H1 (cell line): ENCODE results near the gene ARID5B. TPM values are rescaled to one million over a fixed set of nuclear protein-coding genes. Genes with fewer than 3 reads are reported as not detected.

Experiments
- CTCF ChIA-PET: fragments of 300-600 bp; sonication (Branson Sonifier 250); formaldehyde crosslinking; loops from one replicate; lab custom pipeline; 2021; ENCODE audit not compliant: partially characterized antibody; lab: Charles Lee
- POLR2A ChIA-PET: fragments of 300-600 bp; sonication (Branson Sonifier 250); formaldehyde crosslinking; loops from one replicate; lab custom pipeline; 2021; ENCODE audit warnings: inconsistent platforms; ENCODE audit not compliant: partially characterized antibody; lab: Charles Lee
- DNase-seq, 2 experiments: peaks; one replicate each; pipeline versions ENCODE4 v3.0.0 to v3.0.0-alpha.2; 2010 to 2022; ENCODE audit warnings: low spot score in 2 of 2, low read depth in 1 of 2, mixed read lengths in 1 of 2
- FAIRE-seq: peaks from 2 replicates; lab custom pipeline; 2011; peaks lifted over from hg19 to GRCh38; lab: Jason Lieb, UNC
- H2AFZ ChIP-seq: 2 replicates; pipeline ENCODE4 v1.8.1; 2012; ENCODE audit warnings: low read length, inconsistent platforms
- H2AK5ac ChIP-seq: 2 replicates; pipeline ENCODE4 v1.6.1; 2013; ENCODE audit warnings: low read depth, low read length
- H2BK120ac ChIP-seq: replicated peaks from 2 replicates; pipeline ENCODE3; 2013; ENCODE audit warnings: low read depth, low read length, inconsistent platforms
- H2BK12ac ChIP-seq: 2 replicates; pipeline ENCODE4 v1.6.1; 2013; ENCODE audit warnings: low read depth, low read length
- H2BK15ac ChIP-seq: 2 replicates; pipeline ENCODE4 v1.6.1; 2013; ENCODE audit warnings: low read length
- H2BK20ac ChIP-seq: 2 replicates; pipeline ENCODE4 v1.6.1; 2013; ENCODE audit warnings: low read length
- H2BK5ac ChIP-seq: 2 replicates; pipeline ENCODE4 v1.6.1; 2013; ENCODE audit warnings: low read depth, low read length
- H3K14ac ChIP-seq: 2 replicates; pipeline ENCODE4 v1.6.1; 2013; ENCODE audit warnings: inconsistent platforms; ENCODE audit not compliant: insufficient read length
- H3K18ac ChIP-seq: 2 replicates; pipeline ENCODE4 v1.6.1; 2013; ENCODE audit warnings: low read length; ENCODE audit errors: extremely low read depth
- H3K23ac ChIP-seq: 2 replicates; pipeline ENCODE4 v1.6.1; 2013; ENCODE audit warnings: inconsistent platforms; ENCODE audit not compliant: insufficient read length
- H3K23me2 ChIP-seq: 2 replicates; pipeline ENCODE4 v1.6.1; 2013; ENCODE audit warnings: low read depth, low read length
- H3K27ac ChIP-seq: 2 replicates; pipeline ENCODE4 v1.6.1; 2011; ENCODE audit warnings: low read depth, low read length, inconsistent platforms
- H3K27me3 ChIP-seq, 4 experiments: replicated peaks in 1 of 4; 1 replicate in 1 of 4; 2 replicates in 3 of 4; pipeline versions ENCODE4 v1.6.1 to v1.8.1; 2011 to 2013; ENCODE audit warnings: low read length in 3 of 4, mild to moderate bottlenecking in 3 of 4, inconsistent platforms in 2 of 4, mixed read lengths in 2 of 4, moderate library complexity in 1 of 4; ENCODE audit not compliant: control insufficient read depth in 3 of 4, insufficient read depth in 3 of 4; ENCODE audit errors: extremely low read depth in 1 of 4
- H3K36me3 ChIP-seq, 4 experiments: 2 replicates each; pipeline versions ENCODE4 v1.6.1 to v1.8.1; 2011 to 2013; ENCODE audit warnings: mild to moderate bottlenecking in 4 of 4, low read length in 3 of 4, moderate library complexity in 2 of 4, control low read depth in 1 of 4, inconsistent platforms in 1 of 4; ENCODE audit not compliant: insufficient read depth in 4 of 4, control insufficient read depth in 2 of 4
- H3K4ac ChIP-seq: replicated peaks from 2 replicates; pipeline ENCODE3; 2013; ENCODE audit warnings: low read length, low read depth, mixed read lengths, inconsistent platforms; ENCODE audit not compliant: insufficient read length
- H3K4me1 ChIP-seq, 4 experiments: replicated peaks in 1 of 4; 1 replicate in 1 of 4; 2 replicates in 3 of 4; pipeline versions ENCODE4 v1.6.1 to v1.8.1; 2011 to 2013; ENCODE audit warnings: low read length in 3 of 4, inconsistent platforms in 2 of 4, mixed read lengths in 1 of 4; ENCODE audit not compliant: insufficient read depth in 4 of 4, control insufficient read depth in 3 of 4
- H3K4me2 ChIP-seq, 2 experiments: 2 replicates each; pipeline versions ENCODE4 v1.6.1 to v1.8.1; 2011 to 2013; ENCODE audit warnings: low read depth in 2 of 2, low read length in 2 of 2, control low read depth in 1 of 2, inconsistent platforms in 1 of 2, mild to moderate bottlenecking in 1 of 2; ENCODE audit not compliant: insufficient read depth in 1 of 2
- H3K4me3 ChIP-seq, 4 experiments: fragments of 200-600, 300-600 bp in 1 of 4; sonication (generic), shearing (Covaris generic), sonication (Bioruptor Twin) in 1 of 4; 2 replicates each; pipeline versions ENCODE4 v1.5.1 to v1.8.1; 2011 to 2016; ENCODE audit warnings: low read length in 4 of 4, low read depth in 3 of 4, control low read depth in 2 of 4, inconsistent platforms in 2 of 4, mild to moderate bottlenecking in 2 of 4, mixed read lengths in 1 of 4, moderate library complexity in 1 of 4; ENCODE audit not compliant: insufficient read depth in 2 of 4; ENCODE audit errors: extremely low read depth in 1 of 4
- H3K56ac ChIP-seq: replicated peaks from 2 replicates; pipeline ENCODE3; 2013; ENCODE audit warnings: low read depth, mild to moderate bottlenecking, mixed read lengths, low read length, inconsistent platforms; ENCODE audit not compliant: insufficient read length
- H3K79me1 ChIP-seq: 2 replicates; pipeline ENCODE4 v1.6.1; 2013; ENCODE audit warnings: low read depth, low read length, control low read depth
- H3K79me2 ChIP-seq, 2 experiments: 2 replicates each; pipeline versions ENCODE4 v1.6.1 to v1.8.1; 2012 to 2013; ENCODE audit warnings: low read length in 2 of 2, mild to moderate bottlenecking in 2 of 2, inconsistent platforms in 1 of 2; ENCODE audit not compliant: insufficient read depth in 2 of 2, control insufficient read depth in 1 of 2
- H3K9ac ChIP-seq, 4 experiments: replicated peaks in 1 of 4; 1 replicate in 1 of 4; 2 replicates in 3 of 4; pipeline versions ENCODE4 v1.6.1 to v1.8.1; 2011 to 2013; ENCODE audit warnings: low read depth in 3 of 4, low read length in 3 of 4, control low read depth in 2 of 4, mild to moderate bottlenecking in 2 of 4, moderate library complexity in 2 of 4, inconsistent platforms in 1 of 4; ENCODE audit errors: extremely low read depth in 1 of 4
- H3K9me3 ChIP-seq, 2 experiments: 2 replicates each; pipeline versions ENCODE4 v1.6.1 to v1.8.1; 2012 to 2013; ENCODE audit warnings: mild to moderate bottlenecking in 2 of 2, moderate library complexity in 2 of 2, control low read depth in 1 of 2, inconsistent platforms in 1 of 2, low read depth in 1 of 2, low read length in 1 of 2, mixed read lengths in 1 of 2; ENCODE audit not compliant: insufficient read depth in 2 of 2
- H4K20me1 ChIP-seq, 2 experiments: replicated peaks in 1 of 2; 2 replicates each; pipeline versions ENCODE3 to v1.8.1; 2011 to 2013; ENCODE audit warnings: inconsistent platforms in 2 of 2, low read length in 2 of 2, mild to moderate bottlenecking in 1 of 2; ENCODE audit not compliant: insufficient read depth in 2 of 2, control insufficient read depth in 1 of 2
- H4K5ac ChIP-seq: 2 replicates; pipeline ENCODE4 v1.6.1; 2013; ENCODE audit warnings: low read length, low read depth, mixed read lengths, inconsistent platforms; ENCODE audit not compliant: insufficient read length
- H4K8ac ChIP-seq: 2 replicates; pipeline ENCODE4 v1.8.0; 2013; ENCODE audit warnings: mild to moderate bottlenecking, moderate library complexity, low read length, inconsistent platforms; ENCODE audit not compliant: insufficient read depth; ENCODE audit errors: extremely low read depth
- H4K91ac ChIP-seq: replicated peaks from 2 replicates; pipeline ENCODE3; 2013; ENCODE audit warnings: low read length, mixed read lengths, inconsistent platforms; ENCODE audit not compliant: insufficient read length
- BACH1 ChIP-seq: IDR thresholded peaks from 2 replicates; pipeline ENCODE4 v1.6.1; 2012; ENCODE audit warnings: low read length, improper control_type of control experiment
- BCL11A ChIP-seq, 2 experiments: IDR thresholded peaks; one replicate each; pipeline ENCODE4 v1.6.1; 2011; ENCODE audit warnings: low read depth in 2 of 2, low read length in 2 of 2, mild to moderate bottlenecking in 2 of 2
- CBX5 ChIP-seq: fragments of 300-800, 300-1000 bp; sonication (generic); IDR thresholded peaks from 2 replicates; pipeline ENCODE4 v1.7.1; 2016; ENCODE audit warnings: antibody characterized with exemption, low read length, low read depth
- CBX8 ChIP-seq: fragments of 300-800, 300-1000 bp; sonication (generic); IDR thresholded peaks from 2 replicates; pipeline ENCODE4 v1.7.1; 2016; ENCODE audit warnings: low read depth, low read length, borderline replicate concordance
- CHD1 ChIP-seq: IDR thresholded peaks from 2 replicates; pipeline ENCODE4 v1.6.1; 2012; ENCODE audit warnings: low read depth, low read length, improper control_type of control experiment
- EGR1 ChIP-seq: IDR thresholded peaks from 2 replicates; pipeline ENCODE4 v1.6.1; 2011; ENCODE audit warnings: low read depth, low read length, borderline replicate concordance
- EP300 ChIP-seq, 2 experiments: IDR thresholded peaks; 1 replicate in 1 of 2; 2 replicates in 1 of 2; pipeline ENCODE4 v1.6.1; 2011 to 2012; ENCODE audit warnings: low read depth in 2 of 2, low read length in 2 of 2, mild to moderate bottlenecking in 2 of 2, borderline replicate concordance in 1 of 2, inconsistent platforms in 1 of 2, moderate library complexity in 1 of 2
- EZH2 ChIP-seq: fragments of 200-600 bp; sonication (generic); IDR thresholded peaks from 2 replicates; pipeline ENCODE4 v1.7.1; 2012; ENCODE audit warnings: low read depth, mild to moderate bottlenecking, moderate library complexity, low read length, inconsistent platforms; ENCODE audit not compliant: severe bottlenecking
- JUN ChIP-seq: IDR thresholded peaks from 2 replicates; pipeline ENCODE4 v1.6.1; 2011; ENCODE audit warnings: low read depth, mild to moderate bottlenecking, improper control_type of control experiment, low read length
- PHF8 ChIP-seq: fragments of 200-600 bp; sonication (generic); conservative IDR thresholded peaks from 2 replicates; pipeline ENCODE4 v1.7.1; 2012; ENCODE audit warnings: low read depth, mild to moderate bottlenecking, inconsistent platforms, low read length, moderate library complexity
- SP2 ChIP-seq: IDR thresholded peaks from 2 replicates; pipeline ENCODE4 v1.6.1; 2012; ENCODE audit warnings: mild to moderate bottlenecking, low read length, inconsistent platforms
- SP4 ChIP-seq: IDR thresholded peaks from 2 replicates; pipeline ENCODE4 v1.6.1; 2012; ENCODE audit warnings: low read length, inconsistent platforms
- SUZ12 ChIP-seq: fragments of 200-600 bp; sonication (generic); IDR thresholded peaks from 2 replicates; pipeline ENCODE4 v1.6.1; 2012; ENCODE audit warnings: mild to moderate bottlenecking, inconsistent platforms, low read length, moderate library complexity, mixed read lengths
- TAF7 ChIP-seq: optimal IDR thresholded peaks from 2 replicates; pipeline ENCODE3; 2011; ENCODE audit warnings: low read depth, mild to moderate bottlenecking, inconsistent platforms, low read length, moderate library complexity, borderline replicate concordance
- TBP ChIP-seq: IDR thresholded peaks from 2 replicates; pipeline ENCODE4 v1.6.1; 2011; ENCODE audit warnings: low read depth, low read length, improper control_type of control experiment
- TEAD4 ChIP-seq: IDR thresholded peaks from 2 replicates; pipeline ENCODE4 v1.6.1; 2012; ENCODE audit warnings: low read depth, low read length, inconsistent platforms, mixed read lengths
- WGBS, 2 experiments: shearing (Covaris generic) in 1 of 2; methylation state at CpG; one replicate each; pipeline versions ENCODE4 v1.1.6 to v1.1.7; 2013 to 2015; ENCODE audit warnings: low lambda C conversion rate in 2 of 2, mixed read lengths in 2 of 2, inconsistent platforms in 1 of 2, low coverage in 1 of 2, missing lambda C conversion rate in 1 of 2; ENCODE audit not compliant: insufficient replicate concordance in 2 of 2, insufficient coverage in 1 of 2, insufficient read length in 1 of 2; ENCODE audit errors: extremely low coverage in 1 of 2, missing lambda C conversion rate in 1 of 2; 5-methylcytosine and 5-hydroxymethylcytosine counted together
- polyA plus RNA-seq, 7 experiments: library from polyadenylated mRNA; depleted of rRNA in 3 of 7; stranded (reverse) in 5 of 7; unstranded in 2 of 7; fragments of >200 nt in 5 of 7; fragments of 200-250 nt in 2 of 7; gene quantifications; 1 replicate in 5 of 7; 2 replicates in 1 of 7; 4 replicates in 1 of 7; pipeline versions ENCODE4 v1.2.1 to v1.2.3, GENCODE V29; 2011 to 2013; ENCODE audit warnings: missing spikeins in 2 of 7, mixed read lengths in 2 of 7
- total RNA-seq: library from RNA; stranded (reverse); fragmentation: NEBNext Ultra II Directional; extraction: Animal tissue kit (Norgen Biotek cat#: 25700); gene quantifications from 2 replicates; pipeline ENCODE4 v1.2.1, GENCODE V29; 2021

The ARID5B gene
- total and polyA plus RNA-seq, 2 of the 8 experiments (the other 6 are each of a cell fraction or from before 2014, with no cell fraction given) = 0.21 to 1.1 TPM

- H3K79me2 ChIP-seq = no peaks in the 10 kb centered on the region
- no peak overlapping the region for H2BK120ac ChIP-seq
- no peak overlapping the region for H3K23ac ChIP-seq
- no peak overlapping the region for H3K14ac ChIP-seq
- CTCF ChIA-PET = no interaction called here
- H3K18ac ChIP-seq = no peak overlapping the region
- H3K4ac ChIP-seq = no peak overlapping the region
- no peaks in the 10 kb centered on the region for H3K9me3 ChIP-seq
- H3K56ac ChIP-seq = no peak overlapping the region
- H3K36me3 ChIP-seq = no peaks in the 10 kb centered on the region
- no peak overlapping the region for H3K4me3 ChIP-seq
- no peak overlapping the region for H4K91ac ChIP-seq
- H3K4me2 ChIP-seq = no peak overlapping the region
- POLR2A ChIA-PET = no interaction called here
- H3K9ac ChIP-seq = no peak overlapping the region
- peaks cover 8 to 28% (median 14%) of the 10 kb centered on the region in 4 experiments; a peak in 6 of 7 replicates for H3K4me1 ChIP-seq
- no peaks in the 10 kb centered on the region for H3K27me3 ChIP-seq
- H4K5ac ChIP-seq = no peak overlapping the region
- H3K79me1 ChIP-seq = no peaks in the 10 kb centered on the region
- no peak overlapping the region for H2BK20ac ChIP-seq
- H2BK15ac ChIP-seq = no peak overlapping the region
- peaks cover 4% of the 10 kb centered on the region; the same call in 1 of the 2 replicates for H3K23me2 ChIP-seq
- WGBS, 2 experiments = 93% methylated on average over 1 of the region's 1 CpG; no CpG with 5 or more reads in 1 of the 2 experiments
- no peak overlapping the region for H2AFZ ChIP-seq
- no peak for FAIRE-seq
- no peak overlapping the region for H2BK5ac ChIP-seq
- no peak overlapping the region for H2AK5ac ChIP-seq
- no peak overlapping the region for H4K8ac ChIP-seq
- no peaks in the 10 kb centered on the region for H4K20me1 ChIP-seq
- no peak overlapping the region for H3K27ac ChIP-seq
- DNase-seq = no peak
- H2BK12ac ChIP-seq = no peak overlapping the region
- TF ChIP-seq CHD1 (no peak), EP300 (IDR thresholded peaks at IDR 0.05; ENCODE audit: borderline replicate concordance in 1 of 2, low read depth in 2 of 2, low read length in 2 of 2) (no peak), TAF7 (no peak), SUZ12 (no peak), SP4 (no peak), JUN (no peak), CBX8 (no peak), TEAD4 (no peak), CBX5 (no peak), PHF8 (no peak), EGR1 (no peak), EZH2 (no peak), BACH1 (no peak), SP2 (no peak), BCL11A (IDR thresholded peaks at IDR 0.05; ENCODE audit: low read depth in 2 of 2, low read length in 2 of 2) (no peak), TBP (no peak)
Measured at GRCh38 chr10:61990761-61991135, 89.2 kb downstream of the ARID5B start.
